Left lung (tissue), 10 donors: Measurements from ENCODE around the gene ESR1. TPM values are rescaled to one million over a fixed set of nuclear protein-coding genes. Genes with fewer than 3 reads are reported as not detected.

Experiments used
- ATAC-seq: fragments of 200-7000 bp; cut with Tn5 transposase; one replicate; pipeline ENCODE4 v1.9.1; 2020; ENCODE audit warnings: moderate library complexity
- DNase-seq, 4 donors: peaks; one replicate each; pipeline ENCODE4 v3.0.0-alpha.2; 2013 to 2020
- H3K27ac ChIP-seq, 2 donors: fragments of 200-600 bp; sonication (generic) in 1 of 2; one replicate each; pipeline versions ENCODE4 v1.5.0 to v1.8.0; 2020 to 2021
- H3K27me3 ChIP-seq, 2 donors: fragments of 200-600 bp; sonication (generic) in 1 of 2; one replicate each; pipeline versions ENCODE4 v1.5.0 to v1.8.0; 2020 to 2021
- H3K36me3 ChIP-seq, 2 donors: fragments of 200-600 bp; sonication (generic) in 1 of 2; one replicate each; pipeline versions ENCODE4 v1.5.0 to v1.8.0; 2020 to 2021
- H3K4me1 ChIP-seq, 2 donors: fragments of 200-600 bp; one replicate each; pipeline ENCODE4 v1.8.0; 2021
- H3K4me3 ChIP-seq, 2 donors: fragments of 200-600 bp; sonication (generic) in 1 of 2; one replicate each; pipeline versions ENCODE4 v1.5.0 to v1.8.0; 2020 to 2021; ENCODE audit warnings: mild to moderate bottlenecking in 1 of 2
- H3K9me3 ChIP-seq, 2 donors: fragments of 200-600 bp; sonication (generic) in 1 of 2; one replicate each; pipeline versions ENCODE4 v1.5.0 to v1.8.0; 2020 to 2021
- CTCF ChIP-seq, 2 donors: fragments of 200-600 bp; sonication (generic) in 1 of 2; IDR thresholded peaks; one replicate each; pipeline versions ENCODE4 v1.5.0 to v1.8.0; 2021; ENCODE audit warnings: antibody characterized with exemption in 2 of 2
- intact Hi-C, 2 donors: fragments of 100-400 bp; cut with DNase I; formaldehyde crosslinking; loops; one replicate each; pipeline versions ENCODE4 v1.11.2 to v1.14.2; 2022
- polyA plus RNA-seq, 6 donors: library from polyadenylated mRNA; unstranded; fragments of 120-200 nt; gene quantifications; one replicate each; pipeline ENCODE4 v1.2.1, GENCODE V29; 2013; ENCODE audit not compliant: insufficient read length in 6 of 6
- total RNA-seq, 2 donors: library from RNA; stranded (reverse); fragmentation: NEBNext Ultra II Directional; extraction: Animal tissue kit (Norgen Biotek cat#: 25700); gene quantifications; one replicate each; pipeline ENCODE4 v1.2.1, GENCODE V29; 2021
- donor health status: DM: no; HTN: yes; CAD: no.
- donor health status: DM: no; HTN: no; CAD: no.

The ESR1 gene
- total and polyA plus RNA-seq, 8 donors = 0.91 to 2.7 (median 1.7) TPM

DNA sequence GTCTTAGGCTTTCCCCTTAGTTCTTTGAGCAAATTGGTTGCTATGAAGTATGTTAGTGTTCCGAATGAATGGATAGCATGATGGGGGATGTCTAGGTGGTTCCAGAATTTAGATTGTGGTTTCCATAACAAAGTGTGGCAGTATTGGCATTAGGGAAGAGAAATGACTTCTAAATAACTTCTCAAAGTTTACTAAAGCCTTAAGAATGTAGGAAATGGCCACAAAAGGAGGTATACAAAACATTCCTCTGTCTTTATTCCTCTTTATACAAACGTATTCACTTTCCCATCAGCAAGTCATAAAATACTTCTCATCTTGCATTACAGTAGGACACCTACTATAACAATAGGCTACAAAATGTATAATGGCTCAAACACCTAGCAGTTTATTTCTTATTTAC is 279.6 kb downstream of the ESR1 start:
- Histone ChIP-seq H3K27me3 (no peaks in the 10 kb centered on the region), H3K4me3 (no peak overlapping the region), H3K4me1 (no peaks in the 10 kb centered on the region), H3K9me3 (no peaks in the 10 kb centered on the region), H3K36me3 (no peaks in the 10 kb centered on the region), H3K27ac (no peak overlapping the region)
- intact Hi-C loops = no loop called here
- ATAC-seq = no peak
- no peak for DNase-seq
- no peak for TF ChIP-seq CTCF (IDR thresholded peaks at IDR 0.05)

GRCh38 chr6:152087701-152088100 is 280.2 kb downstream of the ESR1 start:
- no peak overlapping the region for H3K4me3 ChIP-seq
- no peaks in the 10 kb centered on the region for H3K27me3 ChIP-seq
- no peaks in the 10 kb centered on the region for H3K36me3 ChIP-seq
- DNase-seq (no peak), ATAC-seq (no peak)
- no peak overlapping the region for H3K27ac ChIP-seq
- H3K9me3 ChIP-seq = no peaks in the 10 kb centered on the region
- no peaks in the 10 kb centered on the region for H3K4me1 ChIP-seq
- no peak for TF ChIP-seq CTCF (IDR thresholded peaks at IDR 0.05)
- intact Hi-C loops = no loop called here

GRCh38 chr6:152089992-152090391 is 282.5 kb downstream of the ESR1 start:
- Histone ChIP-seq H3K9me3 (no peaks in the 10 kb centered on the region), H3K27ac (no peak overlapping the region), H3K4me3 (no peak overlapping the region), H3K4me1 (peaks cover 0 to 7% of the 10 kb centered on the region in 2 donors), H3K27me3 (no peaks in the 10 kb centered on the region), H3K36me3 (no peaks in the 10 kb centered on the region)
- intact Hi-C loops = no loop called here
- ATAC-seq (peak; percentile 58), DNase-seq (no peak)
- no peak for TF ChIP-seq CTCF (IDR thresholded peaks at IDR 0.05)

DNA sequence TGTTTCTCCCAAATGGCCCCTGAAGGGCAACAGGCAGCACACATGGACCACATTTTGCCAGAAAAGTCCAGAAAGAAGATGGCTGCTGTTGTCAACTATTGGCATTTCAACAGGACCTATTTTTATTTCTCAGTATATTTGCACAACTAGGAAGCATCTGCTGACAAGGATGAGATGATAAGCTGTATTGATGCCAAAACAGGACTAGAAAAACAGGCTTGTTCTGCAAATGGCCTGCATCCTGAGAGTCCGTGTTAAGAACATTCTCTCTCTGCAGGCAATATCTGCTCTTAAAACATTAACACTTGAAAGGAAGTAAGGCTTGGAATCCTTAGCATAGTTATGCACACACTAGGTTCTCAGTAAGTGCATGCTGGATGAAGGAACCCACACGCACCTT is 283.7 kb downstream of the ESR1 start:
- DNase-seq (no peak), ATAC-seq (no peak)
- peaks cover 0 to 13% of the 10 kb centered on the region in 2 donors for H3K4me1 ChIP-seq
- no peaks in the 10 kb centered on the region for H3K27me3 ChIP-seq
- intact Hi-C loops = no loop called here
- H3K36me3 ChIP-seq = no peaks in the 10 kb centered on the region
- H3K9me3 ChIP-seq = no peaks in the 10 kb centered on the region
- TF ChIP-seq CTCF (IDR thresholded peaks at IDR 0.05) = no peak
- H3K27ac ChIP-seq = no peak overlapping the region
- H3K4me3 ChIP-seq = no peak overlapping the region

GRCh38 chr6:152091851-152092341 is 284.4 kb downstream of the ESR1 start:
- H3K4me1 ChIP-seq = peaks cover 0 to 13% of the 10 kb centered on the region in 2 donors
- ATAC-seq (no peak), DNase-seq (no peak)
- no peak overlapping the region for H3K4me3 ChIP-seq
- H3K9me3 ChIP-seq = no peaks in the 10 kb centered on the region
- intact Hi-C loops = no loop called here
- H3K36me3 ChIP-seq = no peaks in the 10 kb centered on the region
- H3K27me3 ChIP-seq = no peaks in the 10 kb centered on the region
- TF ChIP-seq CTCF (IDR thresholded peaks at IDR 0.05) = no peak
- H3K27ac ChIP-seq = no peak overlapping the region
